ENCODE data around the gene TFR2. TPM values are rescaled to one million over a fixed set of nuclear protein-coding genes. Genes with fewer than 3 reads are reported as not detected.

The TFR2 gene
- total and polyA plus RNA-seq, 2 of the 13 experiments (the other 11 are each of a cell fraction or from before 2014, with no cell fraction given): 36.9 to 64.2 TPM

DNA sequence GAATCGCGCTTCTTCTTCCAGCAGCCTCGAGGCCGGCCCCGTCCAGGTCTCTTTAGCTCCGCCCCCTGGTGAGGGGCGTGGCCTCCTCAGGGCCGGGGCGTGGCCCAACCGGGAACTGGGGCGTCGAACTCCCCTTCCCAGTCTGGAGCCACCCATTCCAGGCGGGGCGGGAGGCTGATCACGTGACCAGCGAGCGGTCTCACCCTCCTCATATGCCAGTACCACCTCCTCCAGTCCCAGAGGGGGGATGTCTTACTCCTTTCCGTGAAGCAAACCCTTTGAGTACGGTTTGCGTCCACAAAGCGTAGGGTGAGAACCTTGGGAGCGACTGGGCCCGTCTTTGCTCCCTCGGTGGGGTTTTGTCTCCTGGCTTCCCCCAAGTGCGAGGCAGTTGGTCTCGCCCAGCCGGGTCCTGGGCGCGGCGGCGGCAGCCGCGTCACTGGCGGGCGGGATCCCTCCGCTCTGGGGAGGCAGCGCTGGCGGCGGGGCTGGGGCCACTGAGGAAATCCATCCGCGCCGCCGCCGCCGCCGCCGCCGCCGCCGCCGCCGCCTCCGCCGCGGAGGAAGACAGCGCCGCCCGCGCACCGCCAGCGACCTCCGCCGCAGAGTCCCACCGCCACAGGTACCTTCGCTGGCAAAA lies 32.1 kb upstream of the TFR2 start, which contains the start of gene GNB2 (continued):
- peak; percentile 80 for TF ChIP-seq HNRNPLL (IDR thresholded peaks at IDR 0.05; ENCODE audit: low read depth, low read length, poor library complexity, severe bottlenecking)
- TF ChIP-seq, protein P1, sequence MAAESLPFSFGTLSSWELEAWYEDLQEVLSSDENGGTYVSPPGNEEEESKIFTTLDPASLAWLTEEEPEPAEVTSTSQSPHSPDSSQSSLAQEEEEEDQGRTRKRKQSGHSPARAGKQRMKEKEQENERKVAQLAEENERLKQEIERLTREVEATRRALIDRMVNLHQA (CRISPR knock-in tag; IDR thresholded peaks at IDR 0.05): no peak
- peak; percentile 34; the same call in 1 of the 2 replicates for TF ChIP-seq NFYB (CRISPR knock-in tag; IDR thresholded peaks at IDR 0.05)
- 0 out of 2 replicates have a peak, but pooled peaks have one; percentile 42 for TF ChIP-seq ATF1 (CRISPR knock-in tag; IDR thresholded peaks at IDR 0.05)
- TF ChIP-seq ZNF326 (CRISPR knock-in tag; IDR thresholded peaks at IDR 0.05; ENCODE audit: borderline replicate concordance): no peak
- TF ChIP-seq KAT7 (CRISPR knock-in tag; IDR thresholded peaks at IDR 0.05; ENCODE audit: borderline replicate concordance): 0 out of 2 replicates have a peak, but pooled peaks have one; percentile 20
- TF ChIP-seq, protein P2, sequence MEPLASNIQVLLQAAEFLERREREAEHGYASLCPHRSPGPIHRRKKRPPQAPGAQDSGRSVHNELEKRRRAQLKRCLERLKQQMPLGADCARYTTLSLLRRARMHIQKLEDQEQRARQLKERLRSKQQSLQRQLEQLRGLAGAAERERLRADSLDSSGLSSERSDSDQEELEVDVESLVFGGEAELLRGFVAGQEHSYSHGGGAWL (CRISPR knock-in tag; IDR thresholded peaks at IDR 0.05): peak; percentile 58; the same call in 1 of the 2 replicates
- TF ChIP-seq SPEN (CRISPR knock-in tag; IDR thresholded peaks at IDR 0.05; ENCODE audit: low read depth): peak; percentile 83
- TF ChIP-seq ZNF614 (CRISPR knock-in tag; IDR thresholded peaks at IDR 0.05; ENCODE audit: borderline replicate concordance): peak; percentile 44; the same call in 1 of the 2 replicates
- TF ChIP-seq RNF2 (conservative IDR thresholded peaks at IDR 0.05; ENCODE audit: low read depth): 0 out of 2 replicates have a peak, but pooled peaks have one; percentile 52
- TF ChIP-seq, protein P3, sequence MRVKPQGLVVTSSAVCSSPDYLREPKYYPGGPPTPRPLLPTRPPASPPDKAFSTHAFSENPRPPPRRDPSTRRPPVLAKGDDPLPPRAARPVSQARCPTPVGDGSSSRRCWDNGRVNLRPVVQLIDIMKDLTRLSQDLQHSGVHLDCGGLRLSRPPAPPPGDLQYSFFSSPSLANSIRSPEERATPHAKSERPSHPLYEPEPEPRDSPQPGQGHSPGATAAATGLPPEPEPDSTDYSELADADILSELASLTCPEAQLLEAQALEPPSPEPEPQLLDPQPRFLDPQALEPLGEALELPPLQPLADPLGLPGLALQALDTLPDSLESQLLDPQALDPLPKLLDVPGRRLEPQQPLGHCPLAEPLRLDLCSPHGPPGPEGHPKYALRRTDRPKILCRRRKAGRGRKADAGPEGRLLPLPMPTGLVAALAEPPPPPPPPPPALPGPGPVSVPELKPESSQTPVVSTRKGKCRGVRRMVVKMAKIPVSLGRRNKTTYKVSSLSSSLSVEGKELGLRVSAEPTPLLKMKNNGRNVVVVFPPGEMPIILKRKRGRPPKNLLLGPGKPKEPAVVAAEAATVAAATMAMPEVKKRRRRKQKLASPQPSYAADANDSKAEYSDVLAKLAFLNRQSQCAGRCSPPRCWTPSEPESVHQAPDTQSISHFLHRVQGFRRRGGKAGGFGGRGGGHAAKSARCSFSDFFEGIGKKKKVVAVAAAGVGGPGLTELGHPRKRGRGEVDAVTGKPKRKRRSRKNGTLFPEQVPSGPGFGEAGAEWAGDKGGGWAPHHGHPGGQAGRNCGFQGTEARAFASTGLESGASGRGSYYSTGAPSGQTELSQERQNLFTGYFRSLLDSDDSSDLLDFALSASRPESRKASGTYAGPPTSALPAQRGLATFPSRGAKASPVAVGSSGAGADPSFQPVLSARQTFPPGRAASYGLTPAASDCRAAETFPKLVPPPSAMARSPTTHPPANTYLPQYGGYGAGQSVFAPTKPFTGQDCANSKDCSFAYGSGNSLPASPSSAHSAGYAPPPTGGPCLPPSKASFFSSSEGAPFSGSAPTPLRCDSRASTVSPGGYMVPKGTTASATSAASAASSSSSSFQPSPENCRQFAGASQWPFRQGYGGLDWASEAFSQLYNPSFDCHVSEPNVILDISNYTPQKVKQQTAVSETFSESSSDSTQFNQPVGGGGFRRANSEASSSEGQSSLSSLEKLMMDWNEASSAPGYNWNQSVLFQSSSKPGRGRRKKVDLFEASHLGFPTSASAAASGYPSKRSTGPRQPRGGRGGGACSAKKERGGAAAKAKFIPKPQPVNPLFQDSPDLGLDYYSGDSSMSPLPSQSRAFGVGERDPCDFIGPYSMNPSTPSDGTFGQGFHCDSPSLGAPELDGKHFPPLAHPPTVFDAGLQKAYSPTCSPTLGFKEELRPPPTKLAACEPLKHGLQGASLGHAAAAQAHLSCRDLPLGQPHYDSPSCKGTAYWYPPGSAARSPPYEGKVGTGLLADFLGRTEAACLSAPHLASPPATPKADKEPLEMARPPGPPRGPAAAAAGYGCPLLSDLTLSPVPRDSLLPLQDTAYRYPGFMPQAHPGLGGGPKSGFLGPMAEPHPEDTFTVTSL (CRISPR knock-in tag; IDR thresholded peaks at IDR 0.05; ENCODE audit: borderline replicate concordance): no peak
- no peak for TF ChIP-seq ZNF749 (CRISPR knock-in tag; IDR thresholded peaks at IDR 0.05; ENCODE audit: borderline replicate concordance)
- peak; percentile 84; the same call in 1 of the 2 replicates for TF ChIP-seq ZNF607 (CRISPR knock-in tag; IDR thresholded peaks at IDR 0.05; ENCODE audit: borderline replicate concordance)
- peak; percentile 84 for TF ChIP-seq KAT8 (CRISPR knock-in tag; IDR thresholded peaks at IDR 0.05)
- TF ChIP-seq, protein P4, sequence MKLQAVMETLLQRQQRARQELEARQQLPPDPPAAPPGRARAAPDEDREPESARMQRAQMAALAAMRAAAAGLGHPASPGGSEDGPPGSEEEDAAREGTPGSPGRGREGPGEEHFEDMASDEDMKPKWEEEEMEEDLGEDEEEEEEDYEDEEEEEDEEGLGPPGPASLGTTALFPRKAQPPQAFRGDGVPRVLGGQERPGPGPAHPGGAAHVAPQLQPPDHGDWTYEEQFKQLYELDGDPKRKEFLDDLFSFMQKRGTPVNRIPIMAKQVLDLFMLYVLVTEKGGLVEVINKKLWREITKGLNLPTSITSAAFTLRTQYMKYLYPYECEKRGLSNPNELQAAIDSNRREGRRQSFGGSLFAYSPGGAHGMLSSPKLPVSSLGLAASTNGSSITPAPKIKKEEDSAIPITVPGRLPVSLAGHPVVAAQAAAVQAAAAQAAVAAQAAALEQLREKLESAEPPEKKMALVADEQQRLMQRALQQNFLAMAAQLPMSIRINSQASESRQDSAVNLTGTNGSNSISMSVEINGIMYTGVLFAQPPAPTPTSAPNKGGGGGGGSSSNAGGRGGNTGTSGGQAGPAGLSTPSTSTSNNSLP (IDR thresholded peaks at IDR 0.05; ENCODE audit: low read depth, low read length): peak; percentile 49; the same call in 1 of the 2 replicates
- TF ChIP-seq FOSL2 (CRISPR knock-in tag; IDR thresholded peaks at IDR 0.05): peak; percentile 67
- TF ChIP-seq, protein P5, sequence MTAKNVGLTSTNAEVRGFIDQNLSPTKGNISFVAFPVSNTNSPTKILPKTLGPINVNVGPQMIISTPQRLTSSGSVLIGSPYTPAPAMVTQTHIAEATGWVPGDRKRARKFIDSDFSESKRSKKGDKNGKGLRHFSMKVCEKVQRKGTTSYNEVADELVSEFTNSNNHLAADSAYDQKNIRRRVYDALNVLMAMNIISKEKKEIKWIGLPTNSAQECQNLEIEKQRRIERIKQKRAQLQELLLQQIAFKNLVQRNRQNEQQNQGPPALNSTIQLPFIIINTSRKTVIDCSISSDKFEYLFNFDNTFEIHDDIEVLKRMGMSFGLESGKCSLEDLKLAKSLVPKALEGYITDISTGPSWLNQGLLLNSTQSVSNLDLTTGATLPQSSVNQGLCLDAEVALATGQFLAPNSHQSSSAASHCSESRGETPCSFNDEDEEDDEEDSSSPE (CRISPR knock-in tag; IDR thresholded peaks at IDR 0.05): peak; percentile 79
- TF ChIP-seq PCBP1 (IDR thresholded peaks at IDR 0.05; ENCODE audit: borderline replicate concordance, low read depth, low read length): peak; percentile 89; the same call in 1 of the 2 replicates
- TF ChIP-seq HOXA5 (CRISPR knock-in tag; IDR thresholded peaks at IDR 0.05): peak; percentile 79
